Esophagus (tissue), 2 donors: ENCODE results near the gene PARP9. TPM values are rescaled to one million over a fixed set of nuclear protein-coding genes. Genes with fewer than 3 reads are reported as not detected.

Source experiments
- H3K27ac ChIP-seq, 2 donors: one replicate each; pipeline ENCODE4 v1.5.1; 2013; ENCODE audit warnings: low read depth in 2 of 2, mild to moderate bottlenecking in 2 of 2, inconsistent platforms in 1 of 2, low read length in 1 of 2, moderate library complexity in 1 of 2
- H3K27me3 ChIP-seq, 2 donors: one replicate each; pipeline ENCODE4 v1.6.1; 2013; ENCODE audit warnings: low read length in 2 of 2, control low read depth in 1 of 2, mild to moderate bottlenecking in 1 of 2; ENCODE audit not compliant: insufficient read depth in 2 of 2, control insufficient read depth in 1 of 2
- H3K36me3 ChIP-seq, 2 donors: one replicate each; pipeline ENCODE4 v1.6.1; 2013; ENCODE audit warnings: low read length in 1 of 2; ENCODE audit not compliant: control insufficient read depth in 2 of 2, insufficient read depth in 2 of 2
- H3K4me1 ChIP-seq, 2 donors: one replicate each; pipeline ENCODE4 v1.6.1; 2013; ENCODE audit warnings: low read length in 1 of 2; ENCODE audit not compliant: control insufficient read depth in 2 of 2, insufficient read depth in 2 of 2
- H3K4me3 ChIP-seq, 2 donors: one replicate each; pipeline ENCODE4 v1.5.1; 2013; ENCODE audit warnings: low read length in 2 of 2, mild to moderate bottlenecking in 2 of 2, low read depth in 1 of 2, moderate library complexity in 1 of 2
- H3K9me3 ChIP-seq, 2 donors: one replicate each; pipeline ENCODE4 v1.6.1; 2013; ENCODE audit warnings: mild to moderate bottlenecking in 2 of 2, low read depth in 1 of 2, low read length in 1 of 2, moderate library complexity in 1 of 2; ENCODE audit not compliant: control insufficient read depth in 2 of 2, insufficient read depth in 1 of 2
- WGBS, 2 donors: extraction: QIAGEN DNeasy Blood & Tissue Kit; methylation state at CpG; one replicate each; pipeline ENCODE4 v1.1.7; 2013; 5-methylcytosine and 5-hydroxymethylcytosine counted together
- polyA plus RNA-seq, 2 donors: library from polyadenylated mRNA; stranded (reverse); fragments of 200-250 nt; gene quantifications; one replicate each; pipeline ENCODE4 v1.2.3, GENCODE V29; 2013
- donor health status: healthy with polysubstance abuse.
- donor health status: Bipolar disorder and iron deficiency.

PARP9 gene
- 10 to 100 TPM; 17.1 to 20.0 TPM for polyA plus RNA-seq

- no peaks in the 10 kb centered on the region for H3K9me3 ChIP-seq
- H3K4me3 ChIP-seq: peak within 1 kb of the TSS; percentile 88 to 96
- no peaks in the 10 kb centered on the region for H3K4me1 ChIP-seq
- peak within 1 kb of the TSS; percentile 93 to 94 for H3K27ac ChIP-seq
- H3K27me3 ChIP-seq: no peaks in the 10 kb centered on the region
- WGBS, 2 donors: 0% methylated on average over 50 to 56 of the region's 56 CpGs
- peaks cover 3% of the 10 kb centered on the region in 2 donors for H3K36me3 ChIP-seq
Observed at GRCh38 chr3:122564155-122564912, at the start of gene PARP9, which contains the start of gene DTX3L. Gene PARP9, minus strand, starts transcription at chr3:122564300. Its CDS starts 4,680 bp downstream, at chr3:122559620. Gene DTX3L, plus strand, starts transcription at chr3:122564338. Its CDS starts 89 bp downstream, at chr3:122564427.

- Histone ChIP-seq H3K36me3 (no peaks in the 10 kb centered on the region), H3K27ac (no peak overlapping the region), H3K4me3 (no peak overlapping the region), H3K4me1 (no peaks in the 10 kb centered on the region), H3K9me3 (no peaks in the 10 kb centered on the region), H3K27me3 (no peaks in the 10 kb centered on the region)
- WGBS, 2 donors: 86 to 94% methylated on average over 5 of the region's 5 CpGs
Observed at GRCh38 chr3:122612696-122613095, 48.6 kb upstream of the PARP9 start.

GRCh38 chr3:122609798-122610559 lies 45.9 kb upstream of the PARP9 start:
- H3K9me3 ChIP-seq: no peaks in the 10 kb centered on the region
- no peaks in the 10 kb centered on the region for H3K4me1 ChIP-seq
- H3K27me3 ChIP-seq: no peaks in the 10 kb centered on the region
- WGBS, 2 donors: 71 to 76% methylated on average over 7 of the region's 7 CpGs
- no peak overlapping the region for H3K27ac ChIP-seq
- no peak overlapping the region for H3K4me3 ChIP-seq
- H3K36me3 ChIP-seq: no peaks in the 10 kb centered on the region

- no peaks in the 10 kb centered on the region for H3K27me3 ChIP-seq
- no peaks in the 10 kb centered on the region for H3K36me3 ChIP-seq
- no peaks in the 10 kb centered on the region for H3K9me3 ChIP-seq
- no peaks in the 10 kb centered on the region for H3K4me1 ChIP-seq
- no peak overlapping the region for H3K27ac ChIP-seq
- 95% methylated on average over 1 of the region's 1 CpG for WGBS, 2 donors
- no peak overlapping the region for H3K4me3 ChIP-seq
Observed at GRCh38 chr3:122608916-122609315, 44.8 kb upstream of the PARP9 start.

GRCh38 chr3:122606330-122606729 lies 42.2 kb upstream of the PARP9 start:
- no peak overlapping the region for H3K27ac ChIP-seq
- 60 to 63% methylated on average over 4 of the region's 4 CpGs for WGBS, 2 donors
- no peaks in the 10 kb centered on the region for H3K9me3 ChIP-seq
- no peaks in the 10 kb centered on the region for H3K27me3 ChIP-seq
- H3K4me1 ChIP-seq: no peaks in the 10 kb centered on the region
- H3K36me3 ChIP-seq: no peaks in the 10 kb centered on the region
- H3K4me3 ChIP-seq: no peak overlapping the region

- WGBS, 2 donors: 85 to 87% methylated on average over 2 of the region's 2 CpGs
- no peaks in the 10 kb centered on the region for H3K36me3 ChIP-seq
- H3K27me3 ChIP-seq: no peaks in the 10 kb centered on the region
- H3K4me3 ChIP-seq: no peak overlapping the region
- no peak overlapping the region for H3K27ac ChIP-seq
- no peaks in the 10 kb centered on the region for H3K4me1 ChIP-seq
- no peaks in the 10 kb centered on the region for H3K9me3 ChIP-seq
Observed at GRCh38 chr3:122603056-122603455, 39.0 kb upstream of the PARP9 start.

- Histone ChIP-seq H3K36me3 (no peaks in the 10 kb centered on the region), H3K4me1 (no peaks in the 10 kb centered on the region), H3K9me3 (no peaks in the 10 kb centered on the region), H3K27me3 (no peaks in the 10 kb centered on the region), H3K4me3 (no peak overlapping the region), H3K27ac (no peak overlapping the region)
- 64 to 69% methylated on average over 5 of the region's 5 CpGs for WGBS, 2 donors
Observed at GRCh38 chr3:122602011-122602710, 38.1 kb upstream of the PARP9 start.

- Histone ChIP-seq H3K4me1 (no peaks in the 10 kb centered on the region), H3K4me3 (no peak overlapping the region), H3K36me3 (no peaks in the 10 kb centered on the region), H3K27ac (no peak overlapping the region), H3K27me3 (no peaks in the 10 kb centered on the region), H3K9me3 (no peaks in the 10 kb centered on the region)
- WGBS, 2 donors: 62 to 91% methylated on average over 4 of the region's 4 CpGs
Observed at GRCh38 chr3:122598556-122598955, 34.5 kb upstream of the PARP9 start.

GRCh38 chr3:122598151-122598550 lies 34.1 kb upstream of the PARP9 start:
- 90% methylated on average over 3 of the region's 3 CpGs for WGBS, 2 donors
- no peaks in the 10 kb centered on the region for H3K36me3 ChIP-seq
- no peak overlapping the region for H3K27ac ChIP-seq
- no peaks in the 10 kb centered on the region for H3K27me3 ChIP-seq
- H3K9me3 ChIP-seq: no peaks in the 10 kb centered on the region
- no peaks in the 10 kb centered on the region for H3K4me1 ChIP-seq
- no peak overlapping the region for H3K4me3 ChIP-seq
